ENCODE measurements around the gene PRTN3.

DNA sequence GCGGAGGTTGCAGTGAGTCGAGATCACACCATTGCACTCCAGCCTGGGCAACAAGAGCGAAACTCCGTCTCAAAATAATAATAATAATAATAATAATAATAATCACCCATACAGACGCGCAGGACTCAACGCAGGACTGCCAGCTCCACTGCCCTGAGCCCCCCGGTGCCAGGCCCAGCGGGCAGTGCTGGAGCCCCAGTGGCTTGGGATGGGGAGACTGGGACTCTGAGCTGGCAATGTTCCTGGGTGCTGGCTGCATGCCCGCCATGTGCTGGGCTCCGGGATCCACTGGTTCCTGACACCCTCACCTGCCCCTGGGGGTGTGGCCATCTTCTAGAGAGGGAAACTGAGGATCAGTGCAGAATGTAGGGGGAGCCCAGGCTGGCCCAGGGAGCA is 13.5 kb upstream of the PRTN3 start:
- TF ChIP-seq, protein P1, sequence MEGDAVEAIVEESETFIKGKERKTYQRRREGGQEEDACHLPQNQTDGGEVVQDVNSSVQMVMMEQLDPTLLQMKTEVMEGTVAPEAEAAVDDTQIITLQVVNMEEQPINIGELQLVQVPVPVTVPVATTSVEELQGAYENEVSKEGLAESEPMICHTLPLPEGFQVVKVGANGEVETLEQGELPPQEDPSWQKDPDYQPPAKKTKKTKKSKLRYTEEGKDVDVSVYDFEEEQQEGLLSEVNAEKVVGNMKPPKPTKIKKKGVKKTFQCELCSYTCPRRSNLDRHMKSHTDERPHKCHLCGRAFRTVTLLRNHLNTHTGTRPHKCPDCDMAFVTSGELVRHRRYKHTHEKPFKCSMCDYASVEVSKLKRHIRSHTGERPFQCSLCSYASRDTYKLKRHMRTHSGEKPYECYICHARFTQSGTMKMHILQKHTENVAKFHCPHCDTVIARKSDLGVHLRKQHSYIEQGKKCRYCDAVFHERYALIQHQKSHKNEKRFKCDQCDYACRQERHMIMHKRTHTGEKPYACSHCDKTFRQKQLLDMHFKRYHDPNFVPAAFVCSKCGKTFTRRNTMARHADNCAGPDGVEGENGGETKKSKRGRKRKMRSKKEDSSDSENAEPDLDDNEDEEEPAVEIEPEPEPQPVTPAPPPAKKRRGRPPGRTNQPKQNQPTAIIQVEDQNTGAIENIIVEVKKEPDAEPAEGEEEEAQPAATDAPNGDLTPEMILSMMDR (IDR thresholded peaks at IDR 0.05) = no peak
- TF ChIP-seq POLR2A (IDR thresholded peaks at IDR 0.05) = no peak
